ENCODE measurements around the gene ZNF827.

The ZNF827 gene, protein sequence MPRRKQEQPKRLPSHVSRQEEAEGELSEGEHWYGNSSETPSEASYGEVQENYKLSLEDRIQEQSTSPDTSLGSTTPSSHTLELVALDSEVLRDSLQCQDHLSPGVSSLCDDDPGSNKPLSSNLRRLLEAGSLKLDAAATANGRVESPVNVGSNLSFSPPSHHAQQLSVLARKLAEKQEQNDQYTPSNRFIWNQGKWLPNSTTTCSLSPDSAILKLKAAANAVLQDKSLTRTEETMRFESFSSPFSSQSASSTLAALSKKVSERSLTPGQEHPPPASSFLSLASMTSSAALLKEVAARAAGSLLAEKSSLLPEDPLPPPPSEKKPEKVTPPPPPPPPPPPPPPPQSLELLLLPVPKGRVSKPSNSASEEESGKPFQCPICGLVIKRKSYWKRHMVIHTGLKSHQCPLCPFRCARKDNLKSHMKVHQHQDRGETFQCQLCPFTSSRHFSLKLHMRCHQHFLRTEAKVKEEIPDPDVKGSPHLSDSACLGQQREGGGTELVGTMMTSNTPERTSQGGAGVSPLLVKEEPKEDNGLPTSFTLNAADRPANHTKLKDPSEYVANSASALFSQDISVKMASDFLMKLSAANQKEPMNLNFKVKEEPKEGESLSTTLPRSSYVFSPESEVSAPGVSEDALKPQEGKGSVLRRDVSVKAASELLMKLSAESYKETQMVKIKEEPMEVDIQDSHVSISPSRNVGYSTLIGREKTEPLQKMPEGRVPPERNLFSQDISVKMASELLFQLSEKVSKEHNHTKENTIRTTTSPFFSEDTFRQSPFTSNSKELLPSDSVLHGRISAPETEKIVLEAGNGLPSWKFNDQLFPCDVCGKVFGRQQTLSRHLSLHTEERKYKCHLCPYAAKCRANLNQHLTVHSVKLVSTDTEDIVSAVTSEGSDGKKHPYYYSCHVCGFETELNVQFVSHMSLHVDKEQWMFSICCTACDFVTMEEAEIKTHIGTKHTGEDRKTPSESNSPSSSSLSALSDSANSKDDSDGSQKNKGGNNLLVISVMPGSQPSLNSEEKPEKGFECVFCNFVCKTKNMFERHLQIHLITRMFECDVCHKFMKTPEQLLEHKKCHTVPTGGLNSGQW

DNA sequence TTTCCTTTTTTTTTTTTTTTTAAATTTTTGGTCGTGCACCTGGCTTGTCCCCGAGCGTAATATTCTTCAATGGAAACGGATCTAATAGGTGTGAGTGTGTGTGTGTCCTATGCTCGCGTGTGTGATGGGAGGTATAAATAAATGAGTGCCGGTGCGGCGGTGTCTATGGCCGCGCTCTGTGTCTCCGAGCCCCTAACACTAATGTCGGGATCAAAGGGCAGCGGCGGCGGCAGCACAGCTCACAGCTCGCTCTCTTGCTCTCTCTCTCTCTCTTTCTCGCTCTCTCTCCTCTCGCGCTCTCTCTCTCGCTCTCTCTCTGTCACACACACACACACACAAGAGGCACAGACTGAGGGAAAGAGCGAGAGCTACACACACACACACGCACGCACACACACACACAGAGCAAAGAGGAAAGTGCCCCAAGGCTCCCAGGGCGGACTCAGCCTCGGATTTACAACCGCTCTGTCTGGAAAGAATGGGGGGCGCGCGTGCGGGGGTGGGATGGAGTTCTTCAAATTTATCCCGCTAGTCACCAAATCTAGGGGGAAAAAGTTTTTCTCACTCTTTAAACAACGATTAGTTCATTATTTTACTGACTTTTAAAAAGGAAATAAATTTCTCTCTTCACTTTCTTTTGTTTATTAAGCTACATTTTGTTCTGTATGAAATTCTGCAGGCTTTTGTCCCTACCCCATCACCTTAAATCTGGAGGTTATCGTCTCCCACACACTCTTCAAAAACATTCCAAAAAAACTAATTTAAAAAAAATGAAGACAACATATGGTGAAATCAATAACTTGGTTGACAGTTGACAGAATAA, at the start of gene ZNF827:
TSS of gene ZNF827 (minus strand) at position 206 of the 823 bp plus-strand sequence. CDS start 416 bp downstream, outside the sequence.
- peak; percentile 67 for DNase-seq

DNA sequence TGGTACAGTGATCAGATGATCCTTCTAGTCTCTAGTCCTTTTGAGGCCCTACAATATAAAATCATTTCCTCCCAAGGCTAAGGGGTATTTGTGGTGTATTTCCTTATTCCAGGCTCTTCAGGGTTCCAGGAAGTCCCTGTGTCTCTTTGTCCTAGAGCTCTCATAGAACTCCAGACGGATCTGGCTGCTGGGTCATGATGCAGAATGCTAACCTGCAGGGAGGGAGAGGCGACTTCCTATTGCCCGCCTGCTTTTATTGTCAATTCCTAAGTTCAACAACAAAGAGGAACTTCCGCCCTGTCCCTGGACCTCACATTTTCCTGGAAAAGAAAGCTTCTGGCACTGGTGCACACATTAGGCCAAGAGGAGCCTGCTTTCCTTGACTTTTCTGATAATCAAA, 45.9 kb upstream of the ZNF827 start:
- no peak for DNase-seq

DNA sequence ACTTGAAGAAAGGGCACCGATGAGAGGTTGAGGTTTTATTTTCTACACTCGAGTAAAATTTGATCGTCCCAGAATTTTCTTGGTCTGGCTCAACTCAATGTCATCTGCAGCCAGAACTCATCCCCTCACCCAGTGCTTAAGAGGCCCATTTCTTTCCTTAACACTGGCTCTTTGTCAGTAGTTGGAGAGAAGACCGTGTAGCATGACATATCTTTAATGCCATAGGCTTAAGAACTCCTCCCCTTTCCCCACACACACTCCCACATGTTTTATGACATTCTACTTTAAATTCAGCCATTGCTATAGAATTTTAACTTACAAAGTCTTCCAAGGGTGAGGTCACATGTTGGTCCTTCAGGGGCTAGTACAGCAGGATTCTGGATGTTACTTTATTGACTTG, 44.2 kb upstream of the ZNF827 start:
- no peak for DNase-seq

- DNase-seq = no peak
These were observed 40.5 kb upstream of the ZNF827 start for GRCh38 chr4:145979160-145979559.

DNA sequence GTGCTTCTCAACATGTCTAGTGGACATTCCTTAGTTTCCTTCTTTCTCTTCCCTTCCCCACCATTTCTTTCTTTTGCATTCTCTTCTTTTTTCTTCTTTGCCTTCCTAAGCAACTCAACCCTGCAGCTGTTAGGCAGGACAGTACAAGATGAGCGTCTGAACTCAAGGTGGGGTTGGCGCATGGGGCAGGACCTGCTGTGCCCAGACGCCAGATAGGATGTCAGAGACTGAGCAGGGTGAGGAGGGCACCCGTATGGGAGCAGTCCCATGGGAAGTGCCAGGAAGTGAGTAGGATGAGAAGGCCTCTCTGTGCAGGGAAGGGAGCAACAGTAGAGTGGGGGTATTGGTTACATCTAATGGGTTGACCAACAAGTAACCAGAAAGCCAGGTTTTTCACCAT, 38.1 kb upstream of the ZNF827 start:
- DNase-seq = no peak

DNA sequence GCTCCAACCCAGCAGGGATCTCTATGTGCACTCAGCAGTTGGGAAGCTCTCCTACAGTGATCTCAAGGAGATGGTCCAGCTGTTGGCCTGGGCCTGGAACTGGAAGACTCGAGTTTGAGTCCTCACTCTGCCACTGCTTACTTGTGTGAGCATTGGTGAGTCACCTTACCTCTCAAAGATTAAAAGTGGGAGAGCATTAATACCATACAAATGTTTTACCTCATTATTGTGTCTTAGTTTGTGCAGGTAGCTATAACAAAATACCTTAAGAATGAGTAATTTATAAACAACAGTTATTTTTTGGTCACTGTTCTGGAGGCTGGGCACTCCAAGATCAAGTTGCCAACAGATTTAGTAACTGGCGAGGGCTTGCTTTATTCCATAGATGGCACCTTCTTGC, 21.4 kb upstream of the ZNF827 start:
- no peak for DNase-seq

GRCh38 chr4:145957302-145957701, 18.7 kb upstream of the ZNF827 start:
- no peak for DNase-seq

- DNase-seq = peak; percentile 36
These were observed 17.8 kb upstream of the ZNF827 start for GRCh38 chr4:145956288-145956890.

- DNase-seq = no peak
These were observed 16.3 kb upstream of the ZNF827 start for GRCh38 chr4:145954924-145955339.

GRCh38 chr4:145951931-145952330, 13.3 kb upstream of the ZNF827 start:
- DNase-seq = no peak

- DNase-seq = no peak
These were observed 7.0 kb upstream of the ZNF827 start for GRCh38 chr4:145945431-145946155.

DNA sequence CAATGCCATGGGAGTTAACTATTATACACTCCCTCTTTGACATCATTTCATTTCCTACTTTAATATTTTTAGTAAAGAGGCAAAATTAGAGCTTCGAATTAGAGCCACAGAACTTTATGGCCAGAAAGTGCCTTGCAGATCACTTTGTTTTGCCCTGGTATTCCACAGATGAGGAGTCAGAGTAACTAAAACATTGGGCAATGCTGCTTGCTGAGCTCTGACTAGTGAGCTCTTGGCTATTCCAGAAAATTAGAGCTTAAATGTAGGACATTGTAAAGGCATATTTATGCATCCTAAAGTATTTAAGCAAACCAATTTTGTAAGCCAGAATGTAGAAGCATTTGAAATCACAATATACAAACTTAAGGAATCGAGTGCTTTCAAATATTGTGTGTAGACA, 6.3 kb upstream of the ZNF827 start:
- no peak for DNase-seq

GRCh38 chr4:145939856-145940255, 1.2 kb upstream of the ZNF827 start:
- DNase-seq = no peak

GRCh38 chr4:145939441-145939750, 773 bp upstream of the ZNF827 start:
- no peak for DNase-seq

DNA sequence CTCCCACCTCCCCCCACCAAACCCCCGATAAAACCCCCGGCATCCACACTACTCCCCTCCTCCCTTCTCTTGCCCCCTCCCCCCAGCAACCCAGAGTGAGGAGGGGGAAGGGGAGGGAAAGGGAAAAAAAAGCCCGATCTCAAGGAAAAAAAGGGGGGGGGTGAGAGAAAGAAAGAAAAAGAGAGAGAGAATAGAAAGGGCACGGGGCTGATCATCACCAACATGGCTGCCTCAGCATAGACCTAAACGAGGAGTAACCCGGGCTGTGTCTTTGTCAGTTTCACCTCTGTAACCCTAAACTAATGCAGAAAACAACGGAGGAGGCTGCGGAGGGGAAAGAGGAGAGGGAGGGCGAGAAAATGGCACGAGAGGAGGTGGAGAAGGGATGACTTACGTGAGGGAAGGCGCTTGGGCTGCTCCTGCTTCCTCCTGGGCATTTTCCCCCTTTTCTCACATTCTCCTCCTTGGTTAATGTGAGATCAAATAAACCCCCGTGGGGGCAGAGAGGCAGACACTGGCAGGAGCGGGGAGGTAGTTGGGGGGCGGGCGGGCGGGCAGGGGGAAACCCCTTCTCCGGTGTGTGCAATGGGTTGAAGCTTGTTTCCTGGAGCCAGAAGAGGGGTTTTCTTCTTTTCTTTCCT, 532 bp downstream of the ZNF827 start:
- DNase-seq = peak; percentile 42

DNA sequence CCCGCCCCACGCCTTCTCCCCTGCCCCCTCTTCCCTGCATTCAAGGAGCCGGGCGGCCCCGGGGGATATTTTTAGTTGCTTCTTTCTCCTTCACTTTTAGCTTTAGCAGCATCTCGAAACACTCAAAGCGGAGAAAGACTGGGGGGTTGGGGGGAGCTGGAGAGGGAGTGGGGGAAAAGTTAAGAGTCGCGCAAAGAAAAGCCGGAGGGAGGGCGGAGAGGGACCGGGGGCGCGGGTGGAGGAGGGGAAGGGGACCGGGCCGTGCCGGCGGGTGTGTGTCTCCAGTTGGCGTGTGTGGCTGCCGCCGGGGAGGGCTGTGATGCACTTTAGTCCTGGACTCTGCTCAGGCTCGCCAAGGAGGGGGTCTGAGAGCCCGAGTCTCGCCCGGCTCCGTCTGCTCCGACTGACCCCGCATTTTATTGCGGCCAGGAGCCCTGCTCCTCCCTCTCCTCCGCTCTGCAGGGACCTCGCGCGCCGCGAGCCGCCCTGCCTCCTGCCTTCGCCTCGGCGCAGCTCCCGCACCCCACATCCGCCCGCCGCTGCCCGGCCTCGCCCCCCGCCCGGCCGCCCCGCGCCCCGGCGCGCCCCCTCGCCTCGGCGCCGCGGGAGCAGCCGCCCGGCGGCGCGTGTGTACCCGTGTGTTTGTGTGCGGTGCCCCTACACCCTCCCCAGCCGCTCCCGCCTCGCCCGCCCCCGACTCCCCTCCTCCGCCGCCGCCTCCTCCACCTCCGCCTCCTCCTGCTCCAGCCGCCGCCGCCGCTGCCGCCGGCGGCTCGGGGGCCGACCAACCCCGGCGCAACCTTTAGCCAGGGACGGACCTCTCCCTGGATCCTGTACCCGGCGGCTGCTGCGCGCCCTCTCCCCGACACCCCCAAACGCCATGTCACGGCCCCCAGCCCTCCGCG, 1.4 kb downstream of the ZNF827 start:
- peak; percentile 57 for DNase-seq

DNA sequence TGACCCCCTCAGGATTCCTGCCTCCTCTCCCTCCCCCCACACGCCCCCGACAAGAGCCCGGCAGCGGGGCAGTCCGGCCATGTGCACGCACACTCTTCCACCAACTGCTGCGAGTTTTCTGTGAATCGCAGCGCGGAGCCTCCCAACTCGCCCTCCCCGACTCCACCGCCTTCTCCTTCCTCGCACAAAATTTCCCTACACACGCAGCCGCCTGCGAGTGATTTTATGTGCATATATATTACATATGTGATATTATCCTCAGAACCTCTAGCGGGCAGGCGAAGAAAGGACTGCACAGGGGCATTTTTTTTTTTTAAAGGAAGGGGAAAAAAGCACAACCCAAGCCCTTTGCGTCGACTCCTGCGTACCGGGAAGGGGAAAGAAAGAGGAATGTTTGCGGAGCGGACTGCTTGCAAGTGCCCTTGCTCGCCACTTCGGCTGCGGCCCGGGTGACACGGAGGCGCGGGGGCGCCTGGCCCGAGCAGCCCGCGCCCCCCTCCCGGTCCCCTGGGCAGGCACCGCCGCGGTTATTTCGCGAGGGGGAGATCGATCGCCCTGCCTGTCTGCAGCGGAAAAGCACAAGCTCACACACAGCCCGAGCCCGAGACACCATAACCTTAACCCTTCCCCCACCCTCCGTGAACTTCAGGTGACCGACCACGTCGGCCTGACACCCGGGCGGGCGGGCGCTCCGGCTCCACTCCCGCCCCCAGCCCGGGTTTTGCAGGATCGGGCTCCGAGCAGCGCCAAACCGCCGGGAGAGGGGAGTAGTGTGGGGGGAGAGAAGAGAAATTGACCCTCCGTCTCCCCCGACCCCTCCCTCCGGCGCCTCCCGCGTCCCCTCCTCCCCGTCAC, 2.3 kb downstream of the ZNF827 start:
- DNase-seq = peak; percentile 64

GRCh38 chr4:145935253-145936141, 3.1 kb downstream of the ZNF827 start:
- DNase-seq = no peak

Measured in activated CD8-positive, alpha-beta memory T cell treated with anti-CD3 and anti-CD28 coated beads, Interleukin-2, amount 50 U/mL, for 4 hours (primary cell).